GM13977 (cell line): ENCODE results near the gene WDR27.

Experiments used
- DNase-seq: peaks from one replicate; pipeline ENCODE4 v3.0.0; 2012; ENCODE audit warnings: low spot score
- CTCF ChIP-seq: IDR thresholded peaks from 2 replicates; pipeline ENCODE4 v1.5.1; 2012; ENCODE audit warnings: mild to moderate bottlenecking, control low read depth; ENCODE audit not compliant: insufficient read depth; ENCODE audit errors: extremely low read depth, missing control alignments
- in situ Hi-C: fragments of 300-500 bp; cut with MboI; formaldehyde crosslinking; loops from one replicate; pipeline ENCODE4 v1.12.0; 2022; ENCODE audit warnings: low sequenced_read_pairs, low pct_unique_long_range_greater_than_20kb, mixed read lengths, inconsistent platforms; ENCODE audit not compliant: unreplicated experiment

Gene WDR27

DNA sequence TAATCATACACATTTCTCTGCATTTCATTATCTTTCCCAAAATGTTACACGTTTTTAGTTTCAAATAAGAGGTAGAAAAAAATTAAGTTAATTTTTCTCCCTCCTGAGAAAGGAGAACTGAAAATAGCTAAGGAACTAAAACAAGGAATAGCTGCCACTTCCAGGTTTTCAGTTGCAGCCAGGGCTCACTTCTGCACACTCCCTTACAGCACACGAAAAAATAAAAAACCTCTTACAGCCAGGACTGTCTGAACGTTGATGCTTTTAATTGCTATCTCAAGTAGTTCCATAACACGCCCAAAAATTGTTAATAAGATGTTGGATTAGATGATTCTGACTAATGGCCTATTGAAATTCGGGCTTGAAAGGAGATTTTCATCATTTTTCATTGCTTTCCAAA lies 294.5 kb downstream of the WDR27 start:
- TF ChIP-seq CTCF = no peak
- in situ Hi-C loops = no loop called here
- no peak for DNase-seq
